HG02970 (cell line): ENCODE measurements around the gene FGF3.

Experiments
- ATAC-seq: cut with Tn5 transposase; IDR thresholded peaks from one replicate; pipeline ENCODE4 v1.9.1; 2021; ENCODE audit warnings: mild to moderate bottlenecking, moderate library complexity, moderate number of reproducible peaks; ENCODE audit not compliant: unreplicated experiment, low FRiP score

The FGF3 gene

GRCh38 chr11:69807106-69807815 is 12.0 kb downstream of the FGF3 start:
- no peak for ATAC-seq

GRCh38 chr11:69804769-69805508 is 14.3 kb downstream of the FGF3 start:
- no peak for ATAC-seq

GRCh38 chr11:69803604-69804218 is 15.5 kb downstream of the FGF3 start:
- ATAC-seq: no peak

DNA sequence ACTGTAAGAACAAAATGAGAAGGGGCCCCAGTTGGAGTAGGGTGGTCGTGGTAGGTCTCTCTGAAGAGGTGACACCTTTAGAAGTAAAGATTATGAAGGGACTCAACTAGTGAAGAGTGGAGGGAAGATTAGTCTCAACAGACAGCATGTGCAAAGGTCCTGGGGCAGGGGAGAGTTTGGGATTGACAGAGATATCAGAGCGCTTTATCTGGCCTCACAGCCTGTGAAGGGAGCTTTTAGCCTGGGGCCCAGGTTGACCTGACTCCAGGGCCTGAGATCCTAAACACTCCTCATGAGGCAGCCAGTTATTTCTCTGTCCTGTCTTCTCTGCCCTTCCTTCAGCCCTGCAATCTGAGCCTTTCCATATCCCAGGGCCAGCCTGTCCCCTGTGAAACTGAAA is 16.2 kb downstream of the FGF3 start:
- no peak for ATAC-seq

- no peak for ATAC-seq
Observed at GRCh38 chr11:69802590-69802989, 16.6 kb downstream of the FGF3 start.

- no peak for ATAC-seq
Observed at GRCh38 chr11:69801513-69802335, 17.5 kb downstream of the FGF3 start.

DNA sequence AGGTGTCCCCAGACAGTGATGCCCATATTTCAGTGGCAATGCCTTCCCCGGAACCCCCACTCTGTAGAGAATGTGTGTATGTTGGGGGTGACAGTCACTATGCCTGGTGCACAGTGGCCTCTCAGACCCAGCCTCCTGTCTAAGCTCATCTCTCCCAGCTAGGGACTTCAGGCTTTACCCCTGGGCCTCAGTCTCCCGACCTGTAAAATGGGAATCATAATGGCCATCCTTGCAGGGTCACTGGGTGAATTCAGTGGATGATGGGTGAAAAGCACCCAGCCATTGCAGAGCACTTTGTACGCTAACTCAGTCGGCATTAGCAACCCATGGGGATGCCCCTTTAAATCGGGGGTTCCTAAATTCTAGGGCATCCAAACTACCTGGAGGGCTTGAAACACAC is 18.9 kb downstream of the FGF3 start:
- no peak for ATAC-seq

GRCh38 chr11:69799582-69799981 is 19.6 kb downstream of the FGF3 start:
- ATAC-seq: no peak

GRCh38 chr11:69799097-69799496 is 20.1 kb downstream of the FGF3 start:
- ATAC-seq: no peak

DNA sequence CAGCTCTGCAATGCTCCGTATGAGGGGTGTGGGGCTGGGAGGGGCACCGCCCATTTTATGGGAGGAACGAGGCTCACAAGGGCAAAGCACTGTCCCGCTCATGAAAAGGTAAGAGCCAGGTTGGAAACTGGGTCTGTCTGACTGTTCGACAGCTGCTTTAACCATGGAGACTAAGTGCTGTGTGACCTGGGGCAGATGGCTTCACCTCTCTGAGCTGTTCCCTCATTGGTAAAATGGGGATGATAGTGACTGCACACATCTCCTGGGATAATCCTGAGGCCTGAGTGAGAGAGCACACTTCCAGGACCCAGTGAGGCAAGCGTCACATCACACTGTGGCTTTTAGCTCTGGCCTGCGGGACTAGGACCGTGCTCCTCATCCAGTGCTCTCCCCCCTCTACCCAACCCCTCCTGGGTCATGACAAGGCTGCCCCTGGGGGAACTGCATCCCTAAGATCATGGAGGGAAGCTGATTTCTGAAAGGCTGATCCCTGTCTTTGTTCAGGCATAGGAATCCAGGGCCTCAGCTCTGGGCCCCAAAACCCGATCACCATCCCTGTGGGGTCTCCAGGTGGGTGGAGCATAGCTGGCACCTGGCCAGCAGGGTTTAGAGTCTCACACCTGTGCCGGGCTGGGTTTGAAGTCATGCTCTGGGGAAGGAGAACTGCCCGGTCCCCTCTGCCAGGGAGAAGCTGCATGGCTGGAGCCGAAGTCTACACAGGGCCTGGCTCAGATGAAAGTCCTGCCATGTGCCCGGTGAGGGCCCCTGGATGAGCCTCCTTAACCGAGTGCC is 21.3 kb downstream of the FGF3 start:
- ATAC-seq: no peak

DNA sequence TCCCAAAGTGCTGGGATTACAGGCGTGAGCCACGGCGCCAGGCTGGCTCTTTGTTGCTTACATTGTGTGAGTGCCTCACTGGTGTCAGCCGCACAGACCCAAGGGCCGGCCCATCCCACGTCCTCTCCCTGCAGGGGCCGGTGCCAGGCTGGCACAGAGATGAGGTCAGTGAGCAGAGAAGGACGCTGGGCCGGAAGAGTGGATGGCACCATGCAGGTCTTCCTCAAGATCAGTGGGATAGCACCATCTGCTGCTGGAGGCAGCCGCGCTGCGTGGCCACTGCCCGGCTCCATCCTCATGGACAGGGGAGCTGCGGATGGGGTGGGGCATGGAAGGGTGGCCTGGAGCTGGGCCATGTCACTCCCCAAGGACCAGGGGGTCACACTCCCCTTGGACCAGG is 22.1 kb downstream of the FGF3 start:
- ATAC-seq: no peak

GRCh38 chr11:69796063-69796462 is 23.2 kb downstream of the FGF3 start:
- no peak for ATAC-seq

GRCh38 chr11:69791276-69792180 is 27.7 kb downstream of the FGF3 start:
- no peak for ATAC-seq

- ATAC-seq: no peak
Observed at GRCh38 chr11:69788956-69789355, 30.3 kb downstream of the FGF3 start.

DNA sequence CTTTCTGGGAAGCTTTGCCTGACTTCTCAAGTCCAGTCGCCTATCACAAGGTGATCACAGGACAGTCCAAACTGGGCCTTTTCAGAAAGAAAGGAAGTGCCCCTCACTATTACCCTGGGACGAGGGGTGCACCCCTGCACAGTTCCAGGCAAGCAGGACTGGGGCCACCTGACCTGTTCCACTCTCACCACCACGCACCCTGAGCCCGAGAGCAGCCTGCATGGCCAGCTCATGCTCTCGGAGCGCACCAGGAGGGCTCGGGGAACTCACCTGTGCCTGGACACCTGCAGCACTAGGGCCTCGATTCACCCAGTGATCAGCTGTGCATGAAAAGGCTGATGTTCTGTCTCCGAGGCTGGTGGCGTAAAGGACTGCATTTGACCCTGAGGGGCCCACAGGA is 31.3 kb downstream of the FGF3 start:
- ATAC-seq: no peak

DNA sequence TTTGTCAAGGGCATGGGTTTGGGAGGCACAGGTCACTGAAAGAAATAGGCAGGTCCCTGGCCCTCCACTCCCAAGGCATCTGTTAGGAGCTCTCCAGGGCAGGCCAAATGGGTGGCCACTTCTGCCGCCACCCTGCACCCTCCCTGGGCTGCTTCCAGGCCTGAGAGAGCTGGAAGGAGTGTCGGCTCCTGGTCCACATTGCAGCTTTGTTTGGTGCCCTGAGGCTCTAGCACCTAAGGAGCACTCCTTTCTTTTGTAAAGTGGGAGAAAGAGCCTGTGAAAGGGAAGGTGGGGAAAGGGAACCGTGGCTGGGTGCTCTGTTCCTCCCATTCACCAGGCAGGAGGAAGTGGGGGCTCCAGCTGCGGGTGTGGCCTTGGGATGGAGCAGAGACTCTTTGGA is 31.8 kb downstream of the FGF3 start:
- no peak for ATAC-seq

GRCh38 chr11:69781241-69781640 is 38.0 kb downstream of the FGF3 start:
- ATAC-seq: no peak

GRCh38 chr11:69778373-69778772 is 40.8 kb downstream of the FGF3 start:
- ATAC-seq: no peak

- ATAC-seq: no peak
Observed at GRCh38 chr11:69775163-69775755, 44.0 kb downstream of the FGF3 start, which contains the start of gene FGF4. Gene FGF4 (minus strand): TSS chr11:69775341. CDS start chr11:69775084, 257 bp downstream.
